HG03439 (cell line): ENCODE results near the gene BZW2.
"Not testable (repeated sequence)": the region's sequence is repeated elsewhere in the genome, so short reads cannot be mapped to it uniquely, and the experiment has no call there.

Experiments used
- ATAC-seq: cut with Tn5 transposase; IDR thresholded peaks from one replicate; pipeline ENCODE4 v1.9.1; 2021; ENCODE audit warnings: mild to moderate bottlenecking, moderate library complexity; ENCODE audit not compliant: unreplicated experiment

Gene BZW2

GRCh38 chr7:16670021-16670420 lies 24.0 kb downstream of the BZW2 start:
- ATAC-seq, result no peak

GRCh38 chr7:16670731-16671344 lies 24.9 kb downstream of the BZW2 start:
- ATAC-seq, result no peak

GRCh38 chr7:16671811-16672210 lies 25.8 kb downstream of the BZW2 start:
- ATAC-seq, result no peak

- no peak for ATAC-seq
Observed at GRCh38 chr7:16675277-16675676, 29.3 kb downstream of the BZW2 start.

- ATAC-seq, result no peak
Observed at GRCh38 chr7:16677978-16678494, 32.1 kb downstream of the BZW2 start.

- ATAC-seq, result not testable (repeated sequence)
Observed at GRCh38 chr7:16678645-16679566, 32.9 kb downstream of the BZW2 start.

GRCh38 chr7:16684935-16685334 lies 39.0 kb downstream of the BZW2 start:
- no peak for ATAC-seq

- no peak for ATAC-seq
Observed at GRCh38 chr7:16685535-16685934, 39.6 kb downstream of the BZW2 start.

- ATAC-seq, result no peak
Observed at GRCh38 chr7:16688249-16688648, 42.3 kb downstream of the BZW2 start.

- ATAC-seq, result no peak
Observed at GRCh38 chr7:16691241-16691640, 45.3 kb downstream of the BZW2 start.

GRCh38 chr7:16693601-16694318 lies 47.8 kb downstream of the BZW2 start:
- no peak for ATAC-seq

- ATAC-seq, result no peak
Observed at GRCh38 chr7:16694806-16695205, 48.8 kb downstream of the BZW2 start.

- no peak for ATAC-seq
Observed at GRCh38 chr7:16695621-16696237, 49.7 kb downstream of the BZW2 start.

- ATAC-seq, result no peak
Observed at GRCh38 chr7:16697507-16698199, 51.7 kb downstream of the BZW2 start.

GRCh38 chr7:16698200-16698905 lies 52.4 kb downstream of the BZW2 start:
- ATAC-seq, result no peak

- ATAC-seq, result no peak
Observed at GRCh38 chr7:16702441-16702840, 56.5 kb downstream of the BZW2 start.

GRCh38 chr7:16708511-16708910 lies 62.5 kb downstream of the BZW2 start:
- ATAC-seq, result no peak

GRCh38 chr7:16708980-16709379 lies 63.0 kb downstream of the BZW2 start:
- no peak for ATAC-seq

- no peak for ATAC-seq
Observed at GRCh38 chr7:16710651-16711050, 64.7 kb downstream of the BZW2 start.

- no peak for ATAC-seq
Observed at GRCh38 chr7:16711730-16712129, 65.7 kb downstream of the BZW2 start.
